GM21825 (cell line): Measurements from ENCODE around the gene CEP250.
A peak's percentile ranks its signal among the peaks of the same experiment; 100 is the strongest.
"Not testable (repeated sequence)": the region's sequence is repeated elsewhere in the genome, so short reads cannot be mapped to it uniquely, and the experiment has no call there.

ENCODE experiments used
- ATAC-seq: cut with Tn5 transposase; IDR thresholded peaks from one replicate; pipeline ENCODE4 v1.9.1; 2021; ENCODE audit warnings: mild to moderate bottlenecking, moderate library complexity; ENCODE audit not compliant: unreplicated experiment

Gene CEP250

DNA sequence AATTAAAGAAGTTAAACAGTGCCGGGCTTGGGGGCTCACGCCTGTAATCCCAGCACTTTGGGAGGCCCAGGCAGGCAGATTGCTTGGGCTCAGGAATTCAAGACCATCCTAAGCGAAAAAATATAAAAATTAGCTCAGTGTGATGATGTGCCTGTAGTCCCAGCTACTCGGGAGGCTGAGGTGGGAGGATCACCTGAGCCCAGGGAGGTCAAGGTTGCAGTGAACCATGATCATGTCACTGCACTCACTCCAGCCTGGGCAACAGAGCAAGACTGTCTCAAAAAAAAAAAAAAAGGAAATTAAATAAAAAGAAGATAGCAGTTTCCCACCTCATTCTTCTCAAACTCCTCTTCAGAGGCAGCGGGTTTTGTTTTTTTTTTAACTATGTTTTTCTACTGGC is 62.4 kb downstream of the CEP250 start:
- ATAC-seq: not testable (repeated sequence)

DNA sequence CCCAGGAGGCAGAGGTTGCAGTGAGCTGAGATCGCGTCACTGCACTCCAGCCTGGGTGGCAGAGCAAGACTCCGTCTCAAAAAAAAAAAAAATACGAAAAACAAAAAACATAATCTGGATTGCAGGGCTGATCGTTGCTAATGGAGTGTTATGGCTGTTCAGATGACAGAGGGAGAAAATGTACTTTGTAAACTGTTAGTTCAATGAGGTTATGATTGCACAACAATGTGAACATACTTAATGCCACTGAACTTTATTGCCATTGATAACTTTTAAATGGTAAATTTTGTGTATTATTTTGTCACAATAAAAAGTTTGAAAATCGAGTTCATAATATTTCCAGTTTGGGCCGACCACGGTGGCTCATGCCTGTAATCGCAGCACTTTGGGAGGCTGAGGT is 63.6 kb downstream of the CEP250 start:
- ATAC-seq: no peak

GRCh38 chr20:35523298-35523888 is 68.0 kb downstream of the CEP250 start:
- ATAC-seq: no peak

DNA sequence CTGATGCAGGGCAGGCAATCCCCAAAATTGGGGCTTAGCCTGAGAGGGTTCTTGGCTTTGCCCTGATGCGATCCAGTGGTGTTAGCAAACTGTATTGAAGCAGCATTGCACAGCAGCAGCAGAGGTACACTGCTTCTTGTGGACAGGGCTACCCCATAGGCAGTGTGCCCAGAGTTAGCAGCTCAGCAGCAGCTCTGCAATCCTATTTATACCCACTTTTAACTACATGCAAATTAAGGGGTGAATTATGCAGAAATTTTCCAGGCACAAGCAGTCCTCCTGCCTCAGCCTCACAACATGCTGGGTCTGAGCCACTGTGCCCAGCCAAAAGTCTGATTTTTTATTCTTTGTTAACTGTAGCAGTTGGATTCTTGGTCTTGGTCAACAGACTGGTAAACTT is 70.2 kb downstream of the CEP250 start:
- ATAC-seq: no peak

GRCh38 chr20:35527122-35527769 is 71.8 kb downstream of the CEP250 start:
- ATAC-seq: no peak

- ATAC-seq: no peak
Observed at GRCh38 chr20:35529552-35529951, 74.2 kb downstream of the CEP250 start, which contains the start of gene C20orf173. TSS of gene C20orf173 (minus strand) at chr20:35529652. CDS start at chr20:35529373, 279 bp downstream.

GRCh38 chr20:35539756-35540212 is 84.4 kb downstream of the CEP250 start:
- ATAC-seq: peak; percentile 39

GRCh38 chr20:35541118-35541782 is 85.9 kb downstream of the CEP250 start:
- no peak for ATAC-seq

- peak; percentile 87 for ATAC-seq
Observed at GRCh38 chr20:35541783-35542662, 86.6 kb downstream of the CEP250 start, which contains the start of gene ERGIC3. TSS of gene ERGIC3 (plus strand) at chr20:35542078. CDS start at chr20:35542098, 20 bp downstream.

GRCh38 chr20:35542990-35543389 is 87.6 kb downstream of the CEP250 start:
- ATAC-seq: no peak

DNA sequence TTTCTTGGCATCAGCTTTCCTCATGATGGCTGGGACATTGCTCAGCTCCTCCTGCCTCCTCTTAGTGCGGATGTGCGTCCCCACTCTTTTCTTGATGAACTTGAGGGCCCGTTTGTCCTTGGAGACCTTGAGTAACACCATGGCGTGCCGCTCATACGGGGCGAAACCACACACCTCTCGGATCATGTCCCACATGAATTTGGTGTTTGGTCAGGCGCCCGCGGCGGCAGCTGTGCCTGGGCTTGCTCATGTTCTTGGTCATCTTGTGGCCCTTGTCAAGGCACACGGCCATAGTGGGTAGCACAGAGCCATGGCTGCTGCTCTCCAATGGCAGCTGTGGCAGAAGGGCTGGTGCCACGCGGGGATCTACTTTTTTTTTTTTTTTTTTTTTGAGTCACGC is 89.0 kb downstream of the CEP250 start:
- ATAC-seq: no peak

DNA sequence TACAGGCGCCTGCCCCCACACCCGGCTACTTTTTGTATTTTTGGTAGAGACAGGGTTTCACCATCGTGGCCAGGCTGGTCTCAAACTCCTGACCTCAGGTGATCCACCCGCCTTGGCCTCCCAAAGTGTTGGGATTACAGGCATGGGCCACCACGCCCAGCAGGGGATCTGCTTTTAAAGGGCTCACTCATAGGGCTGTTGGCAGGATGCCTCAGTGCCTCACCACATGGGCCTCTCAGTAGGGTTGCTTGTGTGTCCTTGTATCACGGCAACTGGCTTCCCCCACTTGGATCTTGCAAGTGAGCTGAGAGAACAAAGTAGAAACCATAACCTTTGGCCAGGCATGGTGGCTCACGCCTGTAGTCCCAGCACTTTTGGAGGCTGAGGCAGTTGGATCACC is 89.5 kb downstream of the CEP250 start:
- ATAC-seq: not testable (repeated sequence)

GRCh38 chr20:35546127-35546526 is 90.7 kb downstream of the CEP250 start:
- no peak for ATAC-seq

DNA sequence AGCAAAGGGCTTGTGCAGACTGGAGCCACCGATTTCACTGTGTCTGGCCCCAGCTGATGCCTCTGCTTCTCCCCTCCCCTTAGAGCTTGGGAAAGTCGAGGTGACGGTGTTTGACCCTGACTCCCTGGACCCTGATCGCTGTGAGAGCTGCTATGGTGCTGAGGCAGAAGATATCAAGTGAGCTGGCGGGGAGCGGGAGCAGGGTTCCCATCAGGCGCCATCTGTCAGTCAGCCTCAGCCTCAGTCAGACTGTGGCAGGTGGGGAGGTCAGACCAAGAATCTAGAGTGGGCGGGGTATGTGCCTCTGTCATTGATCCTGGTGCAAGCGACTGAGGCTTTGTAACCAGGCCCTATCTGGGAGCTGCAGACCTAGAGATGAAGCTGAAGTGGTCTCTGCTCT is 91.9 kb downstream of the CEP250 start:
- ATAC-seq: no peak

- ATAC-seq: no peak
Observed at GRCh38 chr20:35551503-35551902, 96.1 kb downstream of the CEP250 start.

DNA sequence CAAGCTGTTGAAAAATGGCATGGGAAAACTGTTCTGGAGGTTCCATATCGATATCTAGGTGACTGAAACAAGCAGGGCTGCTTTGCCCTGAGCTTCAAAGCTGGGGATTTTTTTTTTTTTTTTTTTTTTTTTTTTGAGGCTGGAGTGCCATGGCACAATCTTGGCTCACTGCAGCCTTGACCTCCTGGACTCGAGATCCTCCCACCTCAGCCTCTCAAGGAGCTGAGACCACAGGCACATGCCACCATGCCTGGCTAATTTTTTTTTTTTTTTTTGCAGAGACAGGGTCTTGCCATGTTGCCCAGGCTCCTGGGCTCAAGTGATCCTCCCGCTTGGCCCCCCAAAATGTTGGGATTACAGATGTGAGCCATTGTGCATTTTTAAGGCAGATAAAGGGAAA is 97.5 kb downstream of the CEP250 start:
- no peak for ATAC-seq

- not testable (repeated sequence) for ATAC-seq
Observed at GRCh38 chr20:35555461-35555860, 100.1 kb downstream of the CEP250 start.

GRCh38 chr20:35555951-35556645 is 100.7 kb downstream of the CEP250 start:
- no peak for ATAC-seq

GRCh38 chr20:35556871-35557270 is 101.5 kb downstream of the CEP250 start:
- no peak for ATAC-seq

DNA sequence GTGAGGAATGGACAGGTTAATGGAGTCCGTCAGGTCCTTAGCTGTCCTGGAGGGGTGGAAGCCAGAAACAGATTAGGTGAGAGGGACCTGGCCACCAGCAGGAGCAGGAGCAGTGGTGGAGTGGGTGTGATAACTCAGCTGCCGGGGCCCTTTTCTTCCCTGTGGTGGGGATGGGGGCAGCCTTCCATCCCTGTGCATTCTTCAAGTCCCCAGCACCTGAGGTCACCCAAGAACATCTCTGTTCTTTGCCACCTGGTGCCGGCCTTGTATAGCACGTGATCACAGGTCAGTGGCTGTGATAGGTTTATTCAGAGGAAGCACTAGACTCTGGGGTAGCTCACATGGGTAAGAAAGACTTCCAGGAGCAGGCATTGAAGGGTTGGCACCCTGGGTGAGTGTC is 103.1 kb downstream of the CEP250 start:
- ATAC-seq: no peak
